A673 (cell line): Measurements from ENCODE around the gene QRFP. TPM values are rescaled to one million over a fixed set of nuclear protein-coding genes. Genes with fewer than 3 reads are reported as not detected.
A peak's percentile ranks its signal among the peaks of the same experiment; 100 is the strongest.

Source experiments
- BruUV-seq: library from RNA; stranded (reverse); fragments of 400-500 nt; replicated peaks from 2 replicates; lab custom pipeline; 2021; lab: Mats Ljungman, UMichigan
- CTCF ChIA-PET: fragments of 300-600 bp; sonication (Branson Sonifier 250); formaldehyde crosslinking; loops from one replicate; lab custom pipeline; 2022; ENCODE audit warnings: antibody characterized with exemption; lab: Charles Lee
- POLR2A ChIA-PET: fragments of 300-600 bp; sonication (Branson Sonifier 250); formaldehyde crosslinking; loops from one replicate; lab custom pipeline; 2022; ENCODE audit warnings: antibody characterized with exemption; ENCODE audit not compliant: low non-redundant PET; lab: Charles Lee
- DNase-seq: peaks from one replicate; pipeline ENCODE4 v3.0.0-alpha.2; 2015; ENCODE audit warnings: low spot score
- H3K27ac ChIP-seq: fragments of 200-600 bp; sonication (generic); 2 replicates; pipeline ENCODE4 v1.5.1; 2016; ENCODE audit warnings: mixed run types, low read depth, mild to moderate bottlenecking, mixed read lengths, antibody characterized with exemption, low read length; ENCODE audit not compliant: poor library complexity, severe bottlenecking
- H3K27me3 ChIP-seq: fragments of 200-600 bp; sonication (generic); replicated peaks from 2 replicates; pipeline ENCODE4 v1.6.1; 2017; ENCODE audit warnings: mixed run types, low read depth, mild to moderate bottlenecking, mixed read lengths, antibody characterized with exemption, low read length; ENCODE audit not compliant: insufficient read depth, poor library complexity
- H3K36me3 ChIP-seq: fragments of 200-600 bp; sonication (generic); 2 replicates; pipeline ENCODE4 v1.6.1; 2016; ENCODE audit warnings: mixed run types, mild to moderate bottlenecking, mixed read lengths, antibody characterized with exemption, low read length; ENCODE audit not compliant: insufficient read depth, poor library complexity, severe bottlenecking
- H3K4me1 ChIP-seq: fragments of 200-600 bp; sonication (generic); 2 replicates; pipeline ENCODE4 v1.6.1; 2017; ENCODE audit warnings: mixed run types, mild to moderate bottlenecking, mixed read lengths, antibody characterized with exemption, low read length; ENCODE audit not compliant: insufficient read depth, poor library complexity, severe bottlenecking
- H3K4me3 ChIP-seq: fragments of 200-600 bp; sonication (generic); 2 replicates; pipeline ENCODE4 v1.5.1; 2016; ENCODE audit warnings: low read depth, mixed run types, mild to moderate bottlenecking, mixed read lengths, low read length; ENCODE audit not compliant: poor library complexity, severe bottlenecking
- H3K9me3 ChIP-seq: fragments of 200-600 bp; sonication (generic); 2 replicates; pipeline ENCODE4 v1.6.1; 2016; ENCODE audit warnings: mixed run types, low read depth, mild to moderate bottlenecking, mixed read lengths, antibody characterized with exemption, low read length; ENCODE audit not compliant: poor library complexity, severe bottlenecking
- EZH2 ChIP-seq: fragments of 200-600 bp; sonication (generic); IDR thresholded peaks from 2 replicates; pipeline ENCODE4 v1.6.1; 2017; ENCODE audit warnings: borderline replicate concordance, low read depth, mild to moderate bottlenecking, mixed read lengths, antibody characterized with exemption, low read length; ENCODE audit not compliant: poor library complexity, severe bottlenecking
- intact Hi-C: fragments of 100-400 bp; cut with micrococcal nuclease; formaldehyde crosslinking; loops from one replicate; pipeline ENCODE4 v1.10.0; 2022; ENCODE audit not compliant: unreplicated experiment
- total RNA-seq: library from RNA; stranded (reverse); gene quantifications from 2 replicates; pipeline ENCODE4 v1.2.3, GENCODE V29; 2021
- TF ChIP-seq, protein P1 (sequence below): fragments of 300-800, 200-600 bp; sonication (generic); conservative IDR thresholded peaks from 2 replicates; pipeline ENCODE4 v1.5.1; 2017; ENCODE audit warnings: low read depth, mild to moderate bottlenecking, antibody characterized with exemption, low read length, moderate library complexity, mixed read lengths

QRFP gene
- total RNA-seq, 1 experiment from 2014 or later: not detected

DNA sequence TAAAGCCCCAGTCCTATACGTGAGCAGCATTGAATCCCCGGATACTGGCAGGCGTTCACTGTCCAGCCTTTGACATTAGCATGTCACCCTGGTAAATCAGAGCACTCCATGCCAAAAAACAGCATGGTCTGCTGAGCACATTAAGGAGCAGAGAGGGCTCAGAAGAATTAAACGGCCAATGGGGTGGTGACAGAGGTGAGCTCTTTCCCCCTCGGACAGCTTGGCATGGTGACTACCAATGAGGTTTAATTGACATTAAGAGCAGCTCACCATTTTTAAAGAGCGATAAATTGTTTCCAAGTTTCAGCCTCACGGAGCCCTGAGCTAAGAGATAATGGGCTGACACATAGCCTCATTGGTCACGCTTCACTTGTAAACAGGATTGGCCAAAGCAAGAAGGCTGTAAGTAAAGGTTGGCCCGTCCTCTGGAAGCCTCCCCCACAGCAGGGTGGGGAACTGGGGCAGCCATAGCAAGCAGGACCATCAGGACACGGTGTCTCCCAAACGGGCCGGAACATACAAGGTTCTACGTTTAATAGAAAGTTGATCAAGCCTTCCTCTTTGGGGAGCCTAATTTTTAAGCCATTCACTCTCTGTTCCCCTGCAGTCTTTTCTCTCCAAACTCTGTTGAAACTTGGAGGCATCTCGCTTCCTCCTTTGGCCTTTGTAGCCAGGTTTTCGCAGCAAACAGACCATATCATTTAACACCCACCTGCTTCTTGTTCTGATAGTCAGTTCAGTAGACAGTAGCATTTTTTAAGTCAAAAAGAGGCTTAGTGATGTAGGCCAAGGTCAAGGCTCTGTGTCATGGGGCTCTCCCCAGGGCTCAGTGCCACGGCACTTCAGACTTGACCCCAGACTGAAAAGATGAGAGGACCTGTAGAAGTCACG, 25.9 kb downstream of the QRFP start:
- TF ChIP-seq EZH2: no peak
- TF ChIP-seq, protein P1, sequence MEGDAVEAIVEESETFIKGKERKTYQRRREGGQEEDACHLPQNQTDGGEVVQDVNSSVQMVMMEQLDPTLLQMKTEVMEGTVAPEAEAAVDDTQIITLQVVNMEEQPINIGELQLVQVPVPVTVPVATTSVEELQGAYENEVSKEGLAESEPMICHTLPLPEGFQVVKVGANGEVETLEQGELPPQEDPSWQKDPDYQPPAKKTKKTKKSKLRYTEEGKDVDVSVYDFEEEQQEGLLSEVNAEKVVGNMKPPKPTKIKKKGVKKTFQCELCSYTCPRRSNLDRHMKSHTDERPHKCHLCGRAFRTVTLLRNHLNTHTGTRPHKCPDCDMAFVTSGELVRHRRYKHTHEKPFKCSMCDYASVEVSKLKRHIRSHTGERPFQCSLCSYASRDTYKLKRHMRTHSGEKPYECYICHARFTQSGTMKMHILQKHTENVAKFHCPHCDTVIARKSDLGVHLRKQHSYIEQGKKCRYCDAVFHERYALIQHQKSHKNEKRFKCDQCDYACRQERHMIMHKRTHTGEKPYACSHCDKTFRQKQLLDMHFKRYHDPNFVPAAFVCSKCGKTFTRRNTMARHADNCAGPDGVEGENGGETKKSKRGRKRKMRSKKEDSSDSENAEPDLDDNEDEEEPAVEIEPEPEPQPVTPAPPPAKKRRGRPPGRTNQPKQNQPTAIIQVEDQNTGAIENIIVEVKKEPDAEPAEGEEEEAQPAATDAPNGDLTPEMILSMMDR: no peak
- peaks cover 23% of the 10 kb centered on the region for H3K4me1 ChIP-seq
- POLR2A ChIA-PET: no interaction called here

DNA sequence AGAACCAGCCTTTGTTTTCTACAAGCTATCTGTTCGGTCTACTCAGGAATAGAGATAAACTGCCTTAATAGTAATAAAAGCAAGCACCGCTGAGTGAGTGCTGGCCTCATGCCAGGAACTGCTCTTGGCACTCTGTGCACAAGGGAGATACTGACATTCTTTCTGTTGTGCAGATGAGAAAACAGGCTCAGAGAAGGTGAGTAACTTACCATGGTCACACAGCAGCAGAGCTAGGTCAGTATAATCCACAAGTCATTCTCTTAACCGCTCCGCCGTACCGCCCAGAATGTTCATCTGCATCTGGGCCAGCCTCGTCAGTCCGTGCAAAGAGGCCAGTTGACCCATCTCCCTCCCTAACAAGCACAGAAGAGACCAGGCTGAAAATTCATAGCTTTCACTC, 27.4 kb downstream of the QRFP start:
- Histone ChIP-seq H3K4me3 (no peak overlapping the region), H3K9me3 (no peaks in the 10 kb centered on the region), H3K27me3 (no peaks in the 10 kb centered on the region), H3K4me1 (peaks cover 23% of the 10 kb centered on the region), H3K36me3 (peaks cover 51% of the 10 kb centered on the region), H3K27ac (peak overlapping the region; percentile 7)
- BruUV-seq: no TSS peak
- DNase-seq: peak; percentile 70
- TF ChIP-seq, protein P1: no peak
- TF ChIP-seq EZH2: no peak
- ChIA-PET CTCF (interaction anchor here (0.6 to 2.0 kb wide), 3 partner anchors 129 to 177 kb away, joined by 3 to 6 read pairs (median 3); no protein-coding TSS in a partner anchor), POLR2A (no interaction called here)
- intact Hi-C loops: no loop called here

More for the DNA sequence above, 25.9 kb downstream of the QRFP start:
- H3K36me3 ChIP-seq: peaks cover 55% of the 10 kb centered on the region
- H3K27me3 ChIP-seq: no peaks in the 10 kb centered on the region
- peak; percentile 48 for DNase-seq
- intact Hi-C loops: loop anchor here (2.0 kb wide), 1 partner anchor 128 kb away; no protein-coding TSS in a partner anchor
- CTCF ChIA-PET: interaction anchor here (0.8 to 2.0 kb wide), 2 partner anchors 69 to 176 kb away, joined by 3 to 6 read pairs; no protein-coding TSS in a partner anchor
- H3K27ac ChIP-seq: no peak overlapping the region
- no peaks in the 10 kb centered on the region for H3K9me3 ChIP-seq
- BruUV-seq: no TSS peak
- no peak overlapping the region for H3K4me3 ChIP-seq

DNA sequence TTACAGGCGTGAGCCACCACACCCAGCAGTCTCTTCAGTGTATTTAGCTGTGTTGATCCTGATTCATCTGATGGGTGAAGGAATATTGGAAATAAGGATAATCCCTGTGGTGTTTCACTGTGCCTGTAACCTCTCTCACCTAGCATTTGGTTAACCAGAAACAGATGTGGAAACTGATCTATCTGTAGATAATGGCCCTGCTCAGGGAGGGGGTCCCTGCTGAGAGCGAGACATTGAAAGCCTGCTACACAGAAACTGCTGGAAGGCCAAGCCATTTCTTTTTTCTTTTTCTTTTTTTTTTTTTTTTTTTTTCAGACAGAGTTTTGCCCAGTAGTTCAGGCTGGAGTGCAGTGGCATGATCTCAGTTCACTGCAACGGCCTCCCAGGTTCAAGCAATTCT, 28.4 kb downstream of the QRFP start:
- peaks cover 23% of the 10 kb centered on the region for H3K4me1 ChIP-seq
- no TSS peak for BruUV-seq
- TF ChIP-seq, protein P1: no peak
- TF ChIP-seq EZH2: no peak
- no peaks in the 10 kb centered on the region for H3K9me3 ChIP-seq
- peak; percentile 55 for DNase-seq
- H3K27me3 ChIP-seq: no peaks in the 10 kb centered on the region
- ChIA-PET POLR2A (interaction anchor here (0.7 kb wide), 1 partner anchor 75 kb away, joined by 12 read pairs; no protein-coding TSS in a partner anchor), CTCF (interaction anchor here (0.6 kb wide), 1 partner anchor 498 kb away, joined by 4 read pairs; no protein-coding TSS in a partner anchor)
- intact Hi-C loops: no loop called here
- H3K27ac ChIP-seq: no peak overlapping the region
- no peak overlapping the region for H3K4me3 ChIP-seq
- H3K36me3 ChIP-seq: peaks cover 50% of the 10 kb centered on the region
